ENCODE results near the gene CUBN. TPM values are rescaled to one million over a fixed set of nuclear protein-coding genes. Genes with fewer than 3 reads are reported as not detected.

CUBN gene
- total RNA-seq, 1 experiment from 2014 or later, result 0.46 TPM

DNA sequence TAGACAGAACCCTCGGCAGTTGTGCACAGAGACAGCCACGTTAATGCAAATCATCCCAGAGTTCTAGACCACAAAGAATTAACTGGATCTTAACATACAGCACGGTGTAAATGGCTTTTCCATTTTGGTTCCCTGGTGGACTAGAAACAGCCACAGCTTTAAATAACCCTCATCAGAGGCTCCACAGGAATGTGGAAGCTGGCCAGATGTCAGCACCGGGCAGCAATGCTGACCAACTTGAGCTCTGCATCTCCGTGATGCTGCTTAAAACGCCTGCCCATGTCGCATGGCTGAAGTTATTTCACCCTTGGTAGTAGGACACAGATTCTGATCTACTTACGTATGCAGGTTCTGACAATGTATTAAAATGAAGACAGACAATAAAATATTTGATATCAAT, 336.9 kb downstream of the CUBN start:
- POLR2A ChIA-PET, result no interaction called here
- Mint-ChIP-seq H3K36me3 (peaks cover 21% of the 10 kb centered on the region), H3K9me3 (peaks cover 16% of the 10 kb centered on the region), H3K4me1 (no peaks in the 10 kb centered on the region), H3K27me3 (ENCODE audit: low read depth) (no peaks in the 10 kb centered on the region), H3K27ac (no peak overlapping the region), H3K4me3 (no peak overlapping the region)
- ATAC-seq, result no peak
- no peak for DNase-seq (ENCODE audit: low spot score)
- CTCF ChIA-PET, result no interaction called here
- TF ChIP-seq, protein P1, sequence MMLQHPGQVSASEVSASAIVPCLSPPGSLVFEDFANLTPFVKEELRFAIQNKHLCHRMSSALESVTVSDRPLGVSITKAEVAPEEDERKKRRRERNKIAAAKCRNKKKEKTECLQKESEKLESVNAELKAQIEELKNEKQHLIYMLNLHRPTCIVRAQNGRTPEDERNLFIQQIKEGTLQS (CRISPR knock-in tag; conservative IDR thresholded peaks at IDR 0.05), result no peak
- TF ChIP-seq, protein P2, sequence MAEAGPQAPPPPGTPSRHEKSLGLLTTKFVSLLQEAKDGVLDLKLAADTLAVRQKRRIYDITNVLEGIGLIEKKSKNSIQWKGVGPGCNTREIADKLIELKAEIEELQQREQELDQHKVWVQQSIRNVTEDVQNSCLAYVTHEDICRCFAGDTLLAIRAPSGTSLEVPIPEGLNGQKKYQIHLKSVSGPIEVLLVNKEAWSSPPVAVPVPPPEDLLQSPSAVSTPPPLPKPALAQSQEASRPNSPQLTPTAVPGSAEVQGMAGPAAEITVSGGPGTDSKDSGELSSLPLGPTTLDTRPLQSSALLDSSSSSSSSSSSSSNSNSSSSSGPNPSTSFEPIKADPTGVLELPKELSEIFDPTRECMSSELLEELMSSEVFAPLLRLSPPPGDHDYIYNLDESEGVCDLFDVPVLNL (CRISPR knock-in tag; IDR thresholded peaks at IDR 0.05; ENCODE audit: borderline replicate concordance, low read depth), result no peak
- TF ChIP-seq, protein P3, sequence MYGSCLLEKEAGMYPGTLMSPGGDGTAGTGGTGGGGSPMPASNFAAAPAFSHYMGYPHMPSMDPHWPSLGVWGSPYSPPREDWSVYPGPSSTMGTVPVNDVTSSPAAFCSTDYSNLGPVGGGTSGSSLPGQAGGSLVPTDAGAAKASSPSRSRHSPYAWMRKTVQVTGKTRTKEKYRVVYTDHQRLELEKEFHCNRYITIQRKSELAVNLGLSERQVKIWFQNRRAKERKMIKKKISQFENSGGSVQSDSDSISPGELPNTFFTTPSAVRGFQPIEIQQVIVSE (CRISPR knock-in tag; IDR thresholded peaks at IDR 0.05; ENCODE audit: borderline replicate concordance), result no peak
- TF ChIP-seq TCF7 (CRISPR knock-in tag; IDR thresholded peaks at IDR 0.05; ENCODE audit: low read depth) (no peak), NR1H2 (CRISPR knock-in tag; IDR thresholded peaks at IDR 0.05) (no peak), OVOL2 (CRISPR knock-in tag; IDR thresholded peaks at IDR 0.05; ENCODE audit: borderline replicate concordance) (no peak), GABPB1 (CRISPR knock-in tag; IDR thresholded peaks at IDR 0.05) (no peak), SMAD4 (CRISPR knock-in tag; IDR thresholded peaks at IDR 0.05) (no peak), JUN (CRISPR knock-in tag; IDR thresholded peaks at IDR 0.05) (no peak), ZNF263 (CRISPR knock-in tag; IDR thresholded peaks at IDR 0.05; ENCODE audit: low read depth) (no peak), HMGA2 (CRISPR knock-in tag; IDR thresholded peaks at IDR 0.05) (no peak), NR3C1 (CRISPR knock-in tag; conservative IDR thresholded peaks at IDR 0.05; ENCODE audit: low read depth) (no peak), ZNF317 (CRISPR knock-in tag; IDR thresholded peaks at IDR 0.05; ENCODE audit: borderline replicate concordance, low read depth) (no peak), FOXP1 (CRISPR knock-in tag; IDR thresholded peaks at IDR 0.05; ENCODE audit: borderline replicate concordance) (no peak)
- TF ChIP-seq, protein P4, sequence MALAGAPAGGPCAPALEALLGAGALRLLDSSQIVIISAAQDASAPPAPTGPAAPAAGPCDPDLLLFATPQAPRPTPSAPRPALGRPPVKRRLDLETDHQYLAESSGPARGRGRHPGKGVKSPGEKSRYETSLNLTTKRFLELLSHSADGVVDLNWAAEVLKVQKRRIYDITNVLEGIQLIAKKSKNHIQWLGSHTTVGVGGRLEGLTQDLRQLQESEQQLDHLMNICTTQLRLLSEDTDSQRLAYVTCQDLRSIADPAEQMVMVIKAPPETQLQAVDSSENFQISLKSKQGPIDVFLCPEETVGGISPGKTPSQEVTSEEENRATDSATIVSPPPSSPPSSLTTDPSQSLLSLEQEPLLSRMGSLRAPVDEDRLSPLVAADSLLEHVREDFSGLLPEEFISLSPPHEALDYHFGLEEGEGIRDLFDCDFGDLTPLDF (CRISPR knock-in tag; IDR thresholded peaks at IDR 0.05), result no peak
- TF ChIP-seq, protein P5, sequence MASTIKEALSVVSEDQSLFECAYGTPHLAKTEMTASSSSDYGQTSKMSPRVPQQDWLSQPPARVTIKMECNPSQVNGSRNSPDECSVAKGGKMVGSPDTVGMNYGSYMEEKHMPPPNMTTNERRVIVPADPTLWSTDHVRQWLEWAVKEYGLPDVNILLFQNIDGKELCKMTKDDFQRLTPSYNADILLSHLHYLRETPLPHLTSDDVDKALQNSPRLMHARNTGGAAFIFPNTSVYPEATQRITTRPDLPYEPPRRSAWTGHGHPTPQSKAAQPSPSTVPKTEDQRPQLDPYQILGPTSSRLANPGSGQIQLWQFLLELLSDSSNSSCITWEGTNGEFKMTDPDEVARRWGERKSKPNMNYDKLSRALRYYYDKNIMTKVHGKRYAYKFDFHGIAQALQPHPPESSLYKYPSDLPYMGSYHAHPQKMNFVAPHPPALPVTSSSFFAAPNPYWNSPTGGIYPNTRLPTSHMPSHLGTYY (CRISPR knock-in tag; IDR thresholded peaks at IDR 0.05), result no peak
- TF ChIP-seq, protein P6, sequence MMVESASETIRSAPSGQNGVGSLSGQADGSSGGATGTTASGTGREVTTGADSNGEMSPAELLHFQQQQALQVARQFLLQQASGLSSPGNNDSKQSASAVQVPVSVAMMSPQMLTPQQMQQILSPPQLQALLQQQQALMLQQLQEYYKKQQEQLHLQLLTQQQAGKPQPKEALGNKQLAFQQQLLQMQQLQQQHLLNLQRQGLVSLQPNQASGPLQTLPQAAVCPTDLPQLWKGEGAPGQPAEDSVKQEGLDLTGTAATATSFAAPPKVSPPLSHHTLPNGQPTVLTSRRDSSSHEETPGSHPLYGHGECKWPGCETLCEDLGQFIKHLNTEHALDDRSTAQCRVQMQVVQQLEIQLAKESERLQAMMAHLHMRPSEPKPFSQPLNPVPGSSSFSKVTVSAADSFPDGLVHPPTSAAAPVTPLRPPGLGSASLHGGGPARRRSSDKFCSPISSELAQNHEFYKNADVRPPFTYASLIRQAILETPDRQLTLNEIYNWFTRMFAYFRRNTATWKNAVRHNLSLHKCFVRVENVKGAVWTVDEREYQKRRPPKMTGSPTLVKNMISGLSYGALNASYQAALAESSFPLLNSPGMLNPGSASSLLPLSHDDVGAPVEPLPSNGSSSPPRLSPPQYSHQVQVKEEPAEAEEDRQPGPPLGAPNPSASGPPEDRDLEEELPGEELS (CRISPR knock-in tag; IDR thresholded peaks at IDR 0.05), result no peak
- TF ChIP-seq, protein P7, sequence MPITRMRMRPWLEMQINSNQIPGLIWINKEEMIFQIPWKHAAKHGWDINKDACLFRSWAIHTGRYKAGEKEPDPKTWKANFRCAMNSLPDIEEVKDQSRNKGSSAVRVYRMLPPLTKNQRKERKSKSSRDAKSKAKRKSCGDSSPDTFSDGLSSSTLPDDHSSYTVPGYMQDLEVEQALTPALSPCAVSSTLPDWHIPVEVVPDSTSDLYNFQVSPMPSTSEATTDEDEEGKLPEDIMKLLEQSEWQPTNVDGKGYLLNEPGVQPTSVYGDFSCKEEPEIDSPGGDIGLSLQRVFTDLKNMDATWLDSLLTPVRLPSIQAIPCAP (CRISPR knock-in tag; IDR thresholded peaks at IDR 0.05), result no peak

DNA sequence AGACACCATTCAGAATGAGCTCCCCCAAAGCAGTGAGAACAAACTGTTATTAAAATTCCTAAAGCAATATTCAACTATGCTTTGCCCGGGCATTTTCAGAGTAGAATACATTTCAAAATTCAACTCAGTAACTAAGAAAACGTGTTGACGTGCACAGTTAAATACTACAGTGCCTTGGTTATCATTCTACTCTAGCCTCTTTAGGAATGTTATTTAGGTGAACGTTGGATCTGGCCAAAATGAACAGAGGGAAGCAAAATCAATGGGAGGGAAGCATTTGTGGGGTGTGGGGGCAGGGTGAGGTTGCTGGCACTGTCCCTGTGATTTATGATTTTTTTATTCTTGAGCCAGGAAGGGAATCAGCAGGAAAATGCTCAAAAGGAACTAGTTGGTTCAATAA, 339.8 kb downstream of the CUBN start:
- TF ChIP-seq, protein P8, sequence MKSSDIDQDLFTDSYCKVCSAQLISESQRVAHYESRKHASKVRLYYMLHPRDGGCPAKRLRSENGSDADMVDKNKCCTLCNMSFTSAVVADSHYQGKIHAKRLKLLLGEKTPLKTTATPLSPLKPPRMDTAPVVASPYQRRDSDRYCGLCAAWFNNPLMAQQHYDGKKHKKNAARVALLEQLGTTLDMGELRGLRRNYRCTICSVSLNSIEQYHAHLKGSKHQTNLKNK (CRISPR knock-in tag; IDR thresholded peaks at IDR 0.05), result no peak
- TF ChIP-seq TEAD4 (CRISPR knock-in tag; IDR thresholded peaks at IDR 0.05) (no peak), GABPB1 (CRISPR knock-in tag; IDR thresholded peaks at IDR 0.05) (no peak), FOXJ3 (CRISPR knock-in tag; IDR thresholded peaks at IDR 0.05; ENCODE audit: borderline replicate concordance) (no peak), ELF4 (CRISPR knock-in tag; IDR thresholded peaks at IDR 0.05; ENCODE audit: low read depth) (no peak)
- TF ChIP-seq, protein P1 (CRISPR knock-in tag; conservative IDR thresholded peaks at IDR 0.05), result no peak
- TF ChIP-seq, protein P9, sequence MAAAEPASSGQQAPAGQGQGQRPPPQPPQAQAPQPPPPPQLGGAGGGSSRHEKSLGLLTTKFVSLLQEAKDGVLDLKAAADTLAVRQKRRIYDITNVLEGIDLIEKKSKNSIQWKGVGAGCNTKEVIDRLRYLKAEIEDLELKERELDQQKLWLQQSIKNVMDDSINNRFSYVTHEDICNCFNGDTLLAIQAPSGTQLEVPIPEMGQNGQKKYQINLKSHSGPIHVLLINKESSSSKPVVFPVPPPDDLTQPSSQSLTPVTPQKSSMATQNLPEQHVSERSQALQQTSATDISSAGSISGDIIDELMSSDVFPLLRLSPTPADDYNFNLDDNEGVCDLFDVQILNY (CRISPR knock-in tag; IDR thresholded peaks at IDR 0.05), result no peak
- H3K27me3 Mint-ChIP-seq (ENCODE audit: low read depth), result no peaks in the 10 kb centered on the region
- peaks cover 21% of the 10 kb centered on the region for H3K36me3 Mint-ChIP-seq
- ChIA-PET POLR2A (no interaction called here), CTCF (interaction anchor here (1.5 kb wide), 1 partner anchor 12 kb away, joined by 6 read pairs; no protein-coding TSS in a partner anchor)
- H3K27ac Mint-ChIP-seq, result no peak overlapping the region
- ATAC-seq, result no peak
- H3K4me1 Mint-ChIP-seq, result no peaks in the 10 kb centered on the region
- H3K4me3 Mint-ChIP-seq, result no peak overlapping the region
- peaks cover 20% of the 10 kb centered on the region for H3K9me3 Mint-ChIP-seq
- no peak for DNase-seq (ENCODE audit: low spot score)

Measured in WTC11 (cell line).